EH (cell line): ENCODE results near the gene PNRC2.
"Not testable (repeated sequence)": the region's sequence is repeated elsewhere in the genome, so short reads cannot be mapped to it uniquely, and the experiment has no call there.

Experiments
- DNase-seq: peaks from one replicate; pipeline ENCODE4 v3.0.0-alpha.2; 2015; ENCODE audit warnings: low read depth

PNRC2 gene

DNA sequence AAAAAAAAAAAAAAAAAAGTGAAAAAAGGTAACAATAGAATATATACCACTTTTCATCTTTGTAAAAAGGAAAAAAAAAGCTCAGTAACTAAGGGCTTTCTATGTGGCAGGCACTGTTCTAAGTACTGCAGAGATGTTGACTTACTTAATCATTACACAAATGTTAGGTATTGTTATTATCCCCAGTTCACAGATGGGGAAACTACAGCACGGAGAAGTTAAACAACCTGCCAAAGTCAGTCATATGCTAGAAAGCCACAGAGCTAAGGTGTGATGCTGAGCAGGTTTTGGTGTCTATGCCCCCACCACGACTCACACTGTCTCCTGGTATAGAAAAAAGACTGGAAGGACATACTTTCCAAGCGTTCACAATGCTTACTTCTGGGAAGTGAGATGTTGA is 6.6 kb upstream of the PNRC2 start:
- no peak for DNase-seq

GRCh38 chr1:23957096-23957495 is 2.5 kb upstream of the PNRC2 start:
- DNase-seq: no peak

- DNase-seq: not testable (repeated sequence)
These were observed 1.4 kb upstream of the PNRC2 start for GRCh38 chr1:23958040-23958809.

DNA sequence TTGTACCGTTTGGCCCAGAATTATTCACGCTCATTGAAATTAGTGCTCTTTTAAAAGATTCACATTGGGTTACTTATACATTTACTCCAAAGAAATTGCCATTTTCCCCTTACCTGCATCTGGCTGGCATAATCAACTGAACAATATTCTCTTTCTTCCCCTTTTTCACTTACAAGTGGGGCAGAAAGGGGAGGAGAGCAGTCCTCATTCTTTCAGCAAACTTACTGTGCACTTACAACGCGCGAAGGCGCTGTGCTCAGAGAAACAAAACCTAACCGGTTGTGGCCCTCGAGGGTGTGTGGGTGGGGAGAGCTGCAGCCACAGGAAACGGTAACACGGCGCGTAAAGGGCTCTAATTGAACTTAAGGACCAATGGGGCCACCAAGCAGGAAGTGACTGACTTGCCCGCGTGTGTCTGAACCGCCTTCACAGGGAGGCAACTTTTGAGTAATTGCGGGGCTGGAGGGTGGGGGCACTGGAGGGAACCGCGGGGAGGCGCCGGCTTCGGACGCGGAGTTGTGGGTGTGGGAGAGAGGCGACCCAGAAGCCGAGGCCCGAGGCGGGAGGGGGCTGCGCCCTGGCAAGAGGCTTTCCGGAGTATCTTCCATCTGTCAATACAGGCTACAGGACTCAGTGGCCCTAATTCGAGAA is 693 bp upstream of the PNRC2 start:
- DNase-seq: peak; percentile 93

DNA sequence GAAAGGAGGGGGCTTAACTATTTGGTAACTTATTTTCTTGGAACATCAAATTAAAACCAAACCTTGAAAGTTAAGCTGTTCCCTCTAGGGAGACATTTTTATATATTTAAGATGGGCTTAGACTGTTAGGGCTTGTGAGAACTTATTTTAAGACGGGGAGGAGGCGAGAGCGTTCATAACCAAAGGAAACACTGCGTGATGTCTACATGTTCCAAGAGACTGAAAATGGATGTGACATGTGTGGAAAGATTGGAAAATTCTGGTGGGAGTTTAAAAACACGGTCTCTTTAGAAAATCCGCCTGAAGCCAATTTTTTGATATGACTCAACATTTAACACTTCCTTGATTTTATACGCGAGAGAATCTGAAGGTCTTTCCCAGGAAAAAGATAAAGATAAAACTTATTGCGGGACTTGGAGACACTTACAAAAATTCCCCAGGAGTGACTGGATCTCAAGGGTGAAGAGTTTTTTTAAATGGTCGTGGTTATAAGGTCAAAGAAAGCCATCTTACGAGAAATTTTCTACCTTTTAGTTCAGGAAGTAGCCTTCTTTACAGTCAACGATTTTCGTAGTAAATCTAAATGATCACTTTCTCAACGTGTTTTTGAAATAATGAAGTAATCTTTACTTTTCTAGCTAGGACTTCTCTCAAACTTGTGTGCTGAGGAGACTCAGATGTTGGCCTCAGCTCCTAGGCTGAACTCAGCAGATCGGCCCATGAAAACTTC is 828 bp downstream of the PNRC2 start:
- peak; percentile 83 for DNase-seq

DNA sequence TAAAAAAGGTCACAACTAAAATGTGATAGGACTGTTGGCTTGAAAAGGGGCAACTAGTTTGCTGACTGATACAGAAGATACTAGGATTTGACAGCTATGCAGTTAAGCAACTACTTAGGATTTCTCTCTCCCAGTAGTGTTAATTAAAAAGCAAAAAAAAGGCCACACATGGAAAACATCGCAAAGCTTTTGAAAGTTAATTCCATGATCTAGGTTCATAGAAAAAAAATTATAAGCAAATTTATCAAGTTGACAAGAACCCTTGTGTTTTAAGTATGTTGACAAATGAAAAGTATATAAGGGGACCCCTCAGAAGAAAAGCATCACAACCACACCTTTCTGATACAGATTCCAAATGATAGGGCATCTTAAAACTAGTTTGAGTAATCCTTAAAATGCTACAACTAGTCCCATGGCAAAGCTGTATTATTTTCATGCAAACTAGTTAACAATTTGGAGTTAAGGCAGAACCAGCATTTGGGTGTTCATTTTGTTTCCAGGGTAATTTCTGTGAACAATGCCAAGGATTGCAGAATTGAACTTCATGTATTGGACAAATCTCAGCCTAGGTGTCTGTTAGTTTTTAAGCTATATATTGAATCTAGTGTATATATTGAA is 4.1 kb downstream of the PNRC2 start:
- no peak for DNase-seq

DNA sequence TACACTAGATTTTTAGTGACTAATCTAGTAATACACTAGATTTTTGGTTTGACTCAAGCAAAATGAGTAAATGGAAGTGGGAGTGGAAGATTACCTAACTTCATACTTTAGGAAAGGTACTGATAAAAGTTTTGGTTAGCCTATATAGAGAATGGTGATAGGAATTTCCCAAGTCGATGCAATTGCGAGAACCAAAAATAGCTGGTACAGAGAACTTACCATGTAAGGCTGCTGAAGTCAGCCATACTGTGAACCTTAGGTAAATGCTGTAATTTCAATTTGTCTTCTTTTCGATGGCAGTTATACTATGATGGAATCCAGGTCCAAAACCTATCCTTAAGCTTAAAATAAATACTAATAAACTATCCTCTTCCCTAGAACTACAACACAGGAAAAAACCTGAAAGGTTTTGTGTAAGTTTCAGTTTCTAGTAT is 4.6 kb downstream of the PNRC2 start:
- DNase-seq: no peak

DNA sequence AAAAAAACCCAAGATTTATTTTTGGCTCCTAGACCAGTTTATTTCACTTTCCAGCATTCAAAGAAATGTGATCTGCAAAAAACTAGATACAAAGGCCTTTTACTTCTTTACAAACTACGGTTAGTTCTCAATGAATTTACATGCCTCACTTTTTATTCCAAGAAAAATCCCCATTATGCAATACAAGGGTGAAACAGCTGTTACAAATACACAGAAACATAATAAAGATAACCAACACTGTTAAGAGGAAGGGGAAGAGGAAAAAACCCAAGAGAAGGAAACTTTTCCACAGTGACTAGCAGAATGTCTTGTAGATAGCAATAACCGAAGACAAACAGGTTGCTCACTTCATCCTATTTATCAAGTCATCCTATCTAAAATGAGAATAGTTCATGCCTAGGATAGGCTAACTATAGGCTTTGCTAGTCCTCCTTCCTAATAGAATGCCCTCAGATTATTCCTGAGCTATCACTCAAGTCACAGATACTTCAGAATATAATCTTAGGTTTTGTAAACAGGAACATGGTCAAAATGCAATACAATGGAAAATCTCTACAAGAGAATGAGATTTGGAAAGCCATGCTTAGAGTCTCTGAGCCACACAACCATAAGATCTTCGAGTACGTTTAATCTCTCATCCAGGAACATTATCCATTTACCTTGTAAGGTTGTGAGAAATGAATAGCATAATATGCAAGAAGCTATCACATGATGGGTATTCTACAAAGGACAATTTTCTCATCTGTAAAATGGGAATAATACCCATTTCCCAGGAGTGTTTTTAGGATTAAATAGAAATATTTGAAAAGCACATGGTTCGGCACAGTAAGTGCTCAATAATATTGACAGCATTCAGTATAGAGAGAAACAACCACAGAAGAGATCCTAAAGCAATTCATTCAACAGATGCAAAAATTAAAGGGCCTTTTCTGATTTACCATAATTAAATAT is 5.4 kb downstream of the PNRC2 start:
- DNase-seq: peak; percentile 17

DNA sequence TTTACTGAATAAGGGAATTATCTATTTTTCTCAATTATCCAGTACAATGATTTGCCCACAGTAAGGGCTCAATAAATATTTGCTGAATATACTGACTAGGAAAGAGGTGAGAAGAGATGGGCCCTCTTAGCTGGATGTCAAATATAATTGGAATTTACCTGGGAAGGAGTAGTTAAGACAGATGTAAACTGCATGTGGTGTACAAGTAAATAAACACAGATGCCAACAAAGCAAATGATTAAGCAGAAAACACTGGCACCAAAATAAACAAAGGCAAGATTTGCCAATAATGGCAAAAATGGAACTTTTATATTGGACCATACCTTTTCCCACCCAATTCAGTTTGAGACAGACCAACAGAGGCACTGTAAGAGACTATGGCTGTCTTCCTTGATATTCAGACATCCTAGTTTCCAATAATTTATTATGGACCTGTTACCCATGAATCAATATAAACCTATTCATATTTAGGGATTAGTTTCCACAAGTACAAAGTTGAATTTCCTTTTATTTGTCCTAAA is 7.4 kb downstream of the PNRC2 start:
- no peak for DNase-seq

DNA sequence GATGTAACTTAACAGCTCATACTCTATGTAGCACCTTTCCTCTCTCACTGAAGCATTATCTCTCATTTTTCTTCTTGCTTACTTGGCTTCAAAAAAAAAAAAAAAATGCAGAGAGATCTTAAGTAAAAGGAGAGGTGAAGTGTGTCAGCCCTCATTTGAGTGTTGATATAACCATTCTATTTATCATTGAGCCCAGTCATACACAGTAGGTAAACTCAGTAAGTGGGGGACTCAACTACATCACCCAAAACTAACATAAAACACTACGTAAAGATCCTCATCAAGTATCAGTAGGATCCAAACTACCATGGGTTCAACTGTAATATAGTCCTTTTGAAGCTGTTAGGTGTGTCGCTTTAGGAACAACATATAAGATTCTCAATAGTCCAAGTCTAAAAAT is 8.2 kb downstream of the PNRC2 start:
- DNase-seq: no peak

DNA sequence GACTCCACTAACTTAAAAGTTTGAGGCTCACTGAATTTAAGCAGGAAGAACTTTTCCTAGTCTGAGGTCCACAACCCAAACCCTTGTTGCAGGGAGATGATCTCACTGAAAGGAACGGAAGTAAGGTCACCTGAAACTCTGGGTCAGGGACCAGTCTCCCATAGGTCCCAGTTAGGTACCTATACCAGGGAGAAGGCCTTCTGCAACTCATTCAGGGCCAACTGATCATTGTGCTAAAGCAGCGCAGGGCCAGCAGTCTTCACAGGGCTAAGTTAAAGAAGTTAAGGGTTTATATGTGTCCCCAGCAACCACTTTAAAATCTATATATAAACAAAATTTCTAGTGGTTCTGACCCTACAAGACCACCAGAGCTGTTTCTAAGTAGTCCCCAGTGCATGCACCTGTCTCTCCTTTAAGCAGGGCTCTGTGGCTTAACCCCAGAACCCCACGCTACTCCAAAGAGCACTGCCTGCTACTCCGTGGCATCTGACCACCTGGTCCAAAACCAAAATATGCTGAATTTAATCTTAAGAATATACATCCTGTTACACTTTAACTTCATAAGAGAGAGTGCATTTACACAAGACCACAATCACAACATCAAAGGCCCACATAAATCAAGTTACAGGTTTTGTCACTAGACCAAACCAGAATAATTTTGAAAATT is 17.7 kb downstream of the PNRC2 start:
- no peak for DNase-seq

GRCh38 chr1:23977854-23978191 is 18.2 kb downstream of the PNRC2 start:
- DNase-seq: no peak

DNA sequence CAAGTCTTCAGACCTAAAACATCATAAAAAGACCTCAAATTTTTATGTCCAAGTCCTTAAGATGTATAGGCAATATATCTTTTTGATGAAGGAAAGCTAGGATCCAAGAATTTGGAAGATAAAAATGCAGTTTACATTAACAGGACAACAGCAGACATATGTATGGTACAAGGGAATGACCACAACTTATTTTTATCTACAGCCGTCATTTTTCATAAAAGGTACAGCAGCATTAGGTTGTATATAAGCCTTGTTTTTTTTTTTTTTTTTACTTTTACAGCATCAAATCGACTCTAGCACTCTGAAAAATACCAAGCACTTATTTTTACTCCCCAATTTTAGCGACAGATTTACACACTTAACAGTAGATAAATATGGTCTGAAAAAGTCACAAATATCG is 19.2 kb downstream of the PNRC2 start:
- DNase-seq: no peak

GRCh38 chr1:23979387-23979880 is 19.8 kb downstream of the PNRC2 start:
- DNase-seq: no peak

DNA sequence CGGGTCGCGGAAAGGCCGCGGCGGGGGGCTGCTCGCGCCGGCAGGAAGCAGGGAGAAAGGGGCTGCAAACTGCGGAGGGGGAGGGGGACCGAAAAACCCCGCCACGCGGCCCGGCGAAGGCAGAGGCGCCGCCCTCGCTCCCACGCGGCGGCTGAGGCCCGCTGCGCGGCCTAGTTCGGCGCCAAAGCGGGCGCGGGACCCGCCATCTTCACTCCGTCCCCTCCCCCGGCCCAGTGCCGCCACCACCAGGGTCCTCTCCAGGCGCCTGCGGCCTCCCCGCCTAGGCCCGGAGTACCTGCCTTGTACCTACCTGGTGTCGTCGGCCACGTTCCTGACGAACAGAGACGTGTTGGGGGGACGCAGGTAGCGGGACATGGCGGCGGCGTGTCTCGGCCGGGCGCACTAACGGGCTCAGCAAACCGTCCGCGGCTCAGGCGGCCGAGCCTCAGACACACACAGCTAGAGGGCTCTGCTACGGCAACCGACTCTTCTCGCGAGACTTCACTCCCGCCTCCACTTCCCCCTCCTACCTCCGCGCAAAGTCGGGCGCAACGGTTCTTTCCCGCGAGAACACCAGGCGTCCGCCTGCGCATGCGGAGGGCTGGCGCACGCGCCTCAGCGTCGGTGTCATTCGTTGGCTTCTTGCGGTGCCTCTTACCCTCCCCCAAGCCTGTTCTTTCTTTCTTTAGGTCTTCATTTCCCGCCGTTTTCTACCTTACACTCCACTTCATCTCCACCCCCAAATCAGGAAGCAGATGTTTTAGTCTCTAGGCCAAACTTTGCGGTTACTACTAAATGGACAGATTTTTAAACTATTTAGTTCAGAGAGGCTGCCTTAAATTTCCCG is 20.5 kb downstream of the PNRC2 start, which contains the start of gene SRSF10:
SRSF10 (minus strand) TSS at position 447 of the 847 bp plus-strand sequence; CDS start at position 375, 72 bp downstream.
- peak; percentile 99 for DNase-seq

- peak; percentile 56 for DNase-seq
These were observed 21.1 kb downstream of the PNRC2 start for GRCh38 chr1:23980728-23981070.

DNA sequence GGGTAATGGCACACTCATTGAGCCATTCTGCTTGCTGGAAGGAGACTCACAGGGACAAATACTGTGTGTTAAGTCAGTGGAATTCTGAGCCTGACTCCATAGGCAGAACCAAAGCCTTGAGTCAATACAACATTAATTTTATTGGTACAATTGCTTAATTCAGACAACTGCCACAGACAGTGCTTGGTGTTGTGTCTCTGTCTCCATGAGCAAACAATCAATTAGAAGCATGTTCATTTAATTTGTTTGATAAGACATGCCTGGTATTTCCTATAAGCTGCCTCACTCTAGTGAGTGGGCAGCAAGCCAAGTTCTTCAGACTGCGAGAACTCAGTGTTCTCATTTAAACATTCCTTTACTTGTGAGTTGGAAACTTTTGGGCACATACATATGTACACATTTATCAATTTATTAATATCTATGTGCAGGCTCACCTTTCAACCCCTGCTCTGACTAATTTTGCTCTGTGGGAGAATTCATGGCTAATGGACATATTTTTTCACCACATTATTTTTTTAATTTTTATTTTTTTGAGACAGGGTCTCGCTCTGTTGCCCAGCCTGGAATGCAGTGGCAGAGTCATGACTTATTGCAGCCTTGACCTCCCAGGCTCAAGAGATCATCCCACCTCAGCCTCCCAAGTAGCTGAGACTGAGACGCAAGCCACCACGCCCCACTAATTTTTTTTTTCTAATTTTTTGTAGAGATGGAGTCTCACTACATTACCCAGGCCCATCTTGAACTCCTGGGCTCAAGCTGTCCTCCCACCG is 25.0 kb downstream of the PNRC2 start:
- peak; percentile 81 for DNase-seq

GRCh38 chr1:23987038-23987437 is 27.4 kb downstream of the PNRC2 start:
- DNase-seq: not testable (repeated sequence)

- no peak for DNase-seq
These were observed 29.6 kb downstream of the PNRC2 start for GRCh38 chr1:23989263-23989662.
